WTC11 (cell line): Measurements from ENCODE around the gene PRKN. TPM values are rescaled to one million over a fixed set of nuclear protein-coding genes. Genes with fewer than 3 reads are reported as not detected.
"Not testable (repeated sequence)": the region's sequence is repeated elsewhere in the genome, so short reads cannot be mapped to it uniquely, and the experiment has no call there.

ENCODE experiments used
- ATAC-seq: fragments of 200-7000 bp; cut with Tn5 transposase; 2 replicates; pipeline ENCODE4 v1.10.0; 2021; ENCODE audit warnings: mild to moderate bottlenecking, moderate library complexity
- CTCF ChIA-PET: fragments of 300-600 bp; sonication (Branson Sonifier 250); formaldehyde crosslinking; loops from one replicate; lab custom pipeline; 2021; ENCODE audit warnings: antibody characterized with exemption; lab: Charles Lee
- POLR2A ChIA-PET: fragments of 350-600 bp; sonication (Branson Sonifier 250); formaldehyde crosslinking; loops from one replicate; lab custom pipeline; 2021; ENCODE audit warnings: antibody characterized with exemption; lab: Charles Lee
- DNase-seq: peaks from one replicate; pipeline ENCODE4 v3.0.0; 2021; ENCODE audit warnings: low spot score
- H3K27ac Mint-ChIP-seq: 2 replicates; pipeline ENCODE4 v1.8.0; 2021; ENCODE audit warnings: mixed read lengths
- H3K27me3 Mint-ChIP-seq: 2 replicates; pipeline ENCODE4 v1.8.0; 2021; ENCODE audit warnings: low read depth, mild to moderate bottlenecking, moderate library complexity, mixed read lengths
- H3K36me3 Mint-ChIP-seq: 2 replicates; pipeline ENCODE4 v1.8.0; 2021; ENCODE audit warnings: mixed read lengths
- H3K4me1 Mint-ChIP-seq: 2 replicates; pipeline ENCODE4 v1.8.0; 2022; ENCODE audit warnings: mixed read lengths
- H3K4me3 Mint-ChIP-seq: 2 replicates; pipeline ENCODE4 v1.8.0; 2021; ENCODE audit warnings: mild to moderate bottlenecking, moderate library complexity, mixed read lengths
- H3K9me3 Mint-ChIP-seq: 2 replicates; pipeline ENCODE4 v1.8.0; 2021; ENCODE audit warnings: mixed read lengths
- ATF3 ChIP-seq: sonication (generic); formaldehyde crosslinking; conservative IDR thresholded peaks from 2 replicates; pipeline ENCODE4 v1.8.1; 2022; ENCODE audit warnings: mild to moderate bottlenecking, missing genetic modification reagents
- E2F5 ChIP-seq: sonication (generic); formaldehyde crosslinking; IDR thresholded peaks from 2 replicates; pipeline ENCODE4 v1.8.1; 2022; ENCODE audit warnings: mild to moderate bottlenecking, moderate library complexity, missing genetic modification reagents
- EMX1 ChIP-seq: fragments of 250-450 bp; sonication (Bioruptor Pico); IDR thresholded peaks from 2 replicates; pipeline ENCODE4 v1.8.0; 2021; ENCODE audit warnings: mild to moderate bottlenecking
- ERG ChIP-seq: fragments of 250-450 bp; sonication (Bioruptor Pico); IDR thresholded peaks from 2 replicates; pipeline ENCODE4 v1.8.0; 2021; ENCODE audit warnings: mild to moderate bottlenecking
- FOXP1 ChIP-seq: sonication (generic); formaldehyde crosslinking; IDR thresholded peaks from 2 replicates; pipeline ENCODE4 v1.8.0; 2022; ENCODE audit warnings: missing genetic modification reagents, mild to moderate bottlenecking, moderate library complexity, borderline replicate concordance
- JUN ChIP-seq: sonication (generic); formaldehyde crosslinking; IDR thresholded peaks from 2 replicates; pipeline ENCODE4 v1.8.0; 2023; ENCODE audit warnings: mild to moderate bottlenecking, missing genetic modification reagents
- NFATC4 ChIP-seq: fragments of 250-450 bp; sonication (Bioruptor Pico); IDR thresholded peaks from 2 replicates; pipeline ENCODE4 v1.9.0; 2021; ENCODE audit warnings: mild to moderate bottlenecking
- NFE2L1 ChIP-seq: sonication (generic); formaldehyde crosslinking; IDR thresholded peaks from 2 replicates; pipeline ENCODE4 v1.8.1; 2023; ENCODE audit warnings: missing genetic modification reagents
- NR1H2 ChIP-seq: sonication (generic); formaldehyde crosslinking; IDR thresholded peaks from 2 replicates; pipeline ENCODE4 v1.9.0; 2021; ENCODE audit warnings: mild to moderate bottlenecking, moderate library complexity, missing genetic modification reagents
- NR2C2 ChIP-seq: sonication (generic); formaldehyde crosslinking; IDR thresholded peaks from 2 replicates; pipeline ENCODE4 v1.8.0; 2022; ENCODE audit warnings: mild to moderate bottlenecking, missing genetic modification reagents
- NR3C1 ChIP-seq: sonication (generic); formaldehyde crosslinking; conservative IDR thresholded peaks from 2 replicates; pipeline ENCODE4 v1.8.1; 2023; ENCODE audit warnings: low read depth, mild to moderate bottlenecking, missing genetic modification reagents
- RELA ChIP-seq: sonication (generic); formaldehyde crosslinking; IDR thresholded peaks from 2 replicates; pipeline ENCODE4 v1.8.1; 2022; ENCODE audit warnings: missing genetic modification reagents, mild to moderate bottlenecking, borderline replicate concordance
- SMAD4 ChIP-seq: sonication (generic); formaldehyde crosslinking; IDR thresholded peaks from 2 replicates; pipeline ENCODE4 v1.8.0; 2022; ENCODE audit warnings: mild to moderate bottlenecking, missing genetic modification reagents
- TEAD1 ChIP-seq: sonication (generic); formaldehyde crosslinking; IDR thresholded peaks from 2 replicates; pipeline ENCODE4 v1.8.0; 2022; ENCODE audit warnings: mild to moderate bottlenecking, missing genetic modification reagents
- ZMAT4 ChIP-seq: fragments of 250-450 bp; sonication (Bioruptor Pico); IDR thresholded peaks from 2 replicates; pipeline ENCODE4 v1.9.0; 2021; ENCODE audit warnings: mild to moderate bottlenecking
- ZNF121 ChIP-seq: sonication (generic); formaldehyde crosslinking; IDR thresholded peaks from 2 replicates; pipeline ENCODE4 v1.8.0; 2023; ENCODE audit warnings: missing genetic modification reagents
- ZNF281 ChIP-seq: sonication (generic); formaldehyde crosslinking; IDR thresholded peaks from 2 replicates; pipeline ENCODE4 v1.8.0; 2023; ENCODE audit warnings: mild to moderate bottlenecking, missing genetic modification reagents
- ZNF317 ChIP-seq: sonication (generic); formaldehyde crosslinking; IDR thresholded peaks from 2 replicates; pipeline ENCODE4 v1.8.1; 2023; ENCODE audit warnings: low read depth, mild to moderate bottlenecking, moderate library complexity, missing genetic modification reagents, borderline replicate concordance
- ZNF425 ChIP-seq: fragments of 250-450 bp; sonication (Bioruptor Pico); conservative IDR thresholded peaks from 2 replicates; pipeline ENCODE4 v1.9.0; 2021; ENCODE audit warnings: mild to moderate bottlenecking
- total RNA-seq: library from RNA; stranded (reverse); gene quantifications from 3 replicates; pipeline ENCODE4 v1.2.3, GENCODE V29; 2021
- TF ChIP-seq, protein P1 (sequence below): sonication (generic); formaldehyde crosslinking; IDR thresholded peaks from 2 replicates; pipeline ENCODE4 v1.8.0; 2022; ENCODE audit warnings: mild to moderate bottlenecking, missing genetic modification reagents
- TF ChIP-seq, protein P2 (sequence below): fragments of 200-600 bp; IDR thresholded peaks from 2 replicates; pipeline ENCODE4 v1.8.0; 2022; ENCODE audit warnings: antibody characterized with exemption

PRKN gene
- total RNA-seq, 1 experiment from 2014 or later = 0.59 TPM

DNA sequence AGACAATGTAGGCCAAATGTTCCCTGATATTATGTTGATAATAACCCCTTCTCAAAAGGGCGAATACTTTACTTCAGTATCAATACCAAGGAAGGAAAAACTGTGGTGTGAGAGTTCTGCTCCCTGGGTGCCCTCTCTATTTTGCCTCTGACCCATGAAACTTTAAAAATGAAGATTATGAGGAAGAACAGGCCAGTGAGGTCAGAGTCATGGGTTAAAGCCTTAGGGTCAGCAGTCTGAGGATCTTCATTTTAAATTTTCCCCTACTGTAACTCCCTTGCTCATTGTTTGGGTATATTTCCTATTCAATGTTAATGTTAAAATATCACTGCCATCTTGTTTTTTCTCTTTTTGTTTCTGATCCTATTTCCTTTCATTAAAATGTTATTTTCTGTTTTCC, 47.9 kb downstream of the PRKN start (continued):
- TF ChIP-seq ERG (CRISPR knock-in tag) = no peak
- no peak for TF ChIP-seq SMAD4 (CRISPR knock-in tag)
- no peak for TF ChIP-seq ZNF317 (CRISPR knock-in tag)
- TF ChIP-seq ZNF281 (CRISPR knock-in tag) = no peak
- no peak for TF ChIP-seq NR3C1 (CRISPR knock-in tag)
- TF ChIP-seq FOXP1 = no peak
- no peak for TF ChIP-seq E2F5 (CRISPR knock-in tag)
- no peak for TF ChIP-seq ZNF425
- TF ChIP-seq RELA = no peak
- no peak for TF ChIP-seq NR1H2 (CRISPR knock-in tag)
- TF ChIP-seq NFATC4 = no peak
- no peak for TF ChIP-seq NR2C2 (CRISPR knock-in tag)
- no peak for TF ChIP-seq ATF3 (CRISPR knock-in tag)
- TF ChIP-seq JUN (CRISPR knock-in tag) = no peak
- no peak for TF ChIP-seq TEAD1 (CRISPR knock-in tag)

- H3K27ac Mint-ChIP-seq, H3K9me3 Mint-ChIP-seq, POLR2A ChIA-PET, ATAC-seq, H3K4me3 Mint-ChIP-seq, H3K4me1 Mint-ChIP-seq, H3K36me3 Mint-ChIP-seq, CTCF ChIA-PET, H3K27me3 Mint-ChIP-seq, DNase-seq: not testable (repeated sequence)
Observed at GRCh38 chr6:162678896-162679295, 48.7 kb downstream of the PRKN start.

- CTCF ChIA-PET = no interaction called here
- Mint-ChIP-seq H3K4me1 (peaks cover 2% of the 10 kb centered on the region; the same call in 1 of the 2 replicates), H3K36me3 (no peaks in the 10 kb centered on the region), H3K4me3 (no peak overlapping the region), H3K27me3 (no peaks in the 10 kb centered on the region), H3K9me3 (no peaks in the 10 kb centered on the region), H3K27ac (no peak overlapping the region)
- DNase-seq = no peak
- POLR2A ChIA-PET = no interaction called here
- ATAC-seq = no peak
- TF ChIP-seq, protein P1, sequence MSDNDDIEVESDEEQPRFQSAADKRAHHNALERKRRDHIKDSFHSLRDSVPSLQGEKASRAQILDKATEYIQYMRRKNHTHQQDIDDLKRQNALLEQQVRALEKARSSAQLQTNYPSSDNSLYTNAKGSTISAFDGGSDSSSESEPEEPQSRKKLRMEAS (CRISPR knock-in tag) = no peak
- TF ChIP-seq ZMAT4 (CRISPR knock-in tag) = no peak
- TF ChIP-seq EMX1 (CRISPR knock-in tag) = no peak
- TF ChIP-seq ZNF425 = no peak
- no peak for TF ChIP-seq NFE2L1
- TF ChIP-seq NR2C2 (CRISPR knock-in tag) = no peak
- TF ChIP-seq ZNF121 = no peak
- TF ChIP-seq, protein P2, sequence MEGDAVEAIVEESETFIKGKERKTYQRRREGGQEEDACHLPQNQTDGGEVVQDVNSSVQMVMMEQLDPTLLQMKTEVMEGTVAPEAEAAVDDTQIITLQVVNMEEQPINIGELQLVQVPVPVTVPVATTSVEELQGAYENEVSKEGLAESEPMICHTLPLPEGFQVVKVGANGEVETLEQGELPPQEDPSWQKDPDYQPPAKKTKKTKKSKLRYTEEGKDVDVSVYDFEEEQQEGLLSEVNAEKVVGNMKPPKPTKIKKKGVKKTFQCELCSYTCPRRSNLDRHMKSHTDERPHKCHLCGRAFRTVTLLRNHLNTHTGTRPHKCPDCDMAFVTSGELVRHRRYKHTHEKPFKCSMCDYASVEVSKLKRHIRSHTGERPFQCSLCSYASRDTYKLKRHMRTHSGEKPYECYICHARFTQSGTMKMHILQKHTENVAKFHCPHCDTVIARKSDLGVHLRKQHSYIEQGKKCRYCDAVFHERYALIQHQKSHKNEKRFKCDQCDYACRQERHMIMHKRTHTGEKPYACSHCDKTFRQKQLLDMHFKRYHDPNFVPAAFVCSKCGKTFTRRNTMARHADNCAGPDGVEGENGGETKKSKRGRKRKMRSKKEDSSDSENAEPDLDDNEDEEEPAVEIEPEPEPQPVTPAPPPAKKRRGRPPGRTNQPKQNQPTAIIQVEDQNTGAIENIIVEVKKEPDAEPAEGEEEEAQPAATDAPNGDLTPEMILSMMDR = no peak
Observed at GRCh38 chr6:162675503-162675902, 52.1 kb downstream of the PRKN start.
